Stimulated activated CD4-positive, alpha-beta T cell treated with anti-CD3 and anti-CD28 coated beads, TNF-alpha, amount 100 ng/mL, for 4 hours (primary cell): Measurements from ENCODE around the gene BPHL.
"Not testable (repeated sequence)": the region's sequence is repeated elsewhere in the genome, so short reads cannot be mapped to it uniquely, and the experiment has no call there.

ENCODE experiments used
- DNase-seq, 3 experiments: peaks; one replicate each; pipeline ENCODE4 v3.0.0-alpha.2; 2020; ENCODE audit warnings: low read depth in 3 of 3

Gene BPHL

GRCh38 chr6:3118353-3119039 is at the start of gene BPHL:
TSS of gene BPHL (plus strand) at chr6:3118711. CDS start at chr6:3118741, 30 bp downstream.
- peak; percentile 99 to 100 (median 99) for DNase-seq

- DNase-seq: no peak
Observed at GRCh38 chr6:3071568-3071967, 46.9 kb upstream of the BPHL start.

GRCh38 chr6:3072798-3073197 is 45.7 kb upstream of the BPHL start:
- DNase-seq: no peak

- no peak for DNase-seq
Observed at GRCh38 chr6:3073382-3073781, 45.1 kb upstream of the BPHL start.

- DNase-seq: no peak
Observed at GRCh38 chr6:3075772-3076113, 42.8 kb upstream of the BPHL start.

GRCh38 chr6:3076320-3076719 is 42.2 kb upstream of the BPHL start:
- no peak for DNase-seq

GRCh38 chr6:3077430-3077829 is 41.1 kb upstream of the BPHL start:
- DNase-seq: no peak

GRCh38 chr6:3078952-3079351 is 39.6 kb upstream of the BPHL start:
- not testable (repeated sequence) for DNase-seq

- no peak for DNase-seq
Observed at GRCh38 chr6:3079682-3080081, 38.8 kb upstream of the BPHL start.

- DNase-seq: no peak
Observed at GRCh38 chr6:3081960-3082359, 36.6 kb upstream of the BPHL start.

GRCh38 chr6:3085074-3085473 is 33.4 kb upstream of the BPHL start:
- no peak for DNase-seq

- DNase-seq: no peak
Observed at GRCh38 chr6:3086282-3086946, 32.1 kb upstream of the BPHL start.

- DNase-seq: no peak
Observed at GRCh38 chr6:3088446-3088845, 30.1 kb upstream of the BPHL start.

- no peak for DNase-seq
Observed at GRCh38 chr6:3088968-3089367, 29.5 kb upstream of the BPHL start.

GRCh38 chr6:3090013-3090412 is 28.5 kb upstream of the BPHL start:
- DNase-seq: no peak

GRCh38 chr6:3094815-3095214 is 23.7 kb upstream of the BPHL start:
- no peak for DNase-seq

GRCh38 chr6:3102875-3103274 is 15.6 kb upstream of the BPHL start:
- no peak for DNase-seq

GRCh38 chr6:3108746-3109414 is 9.6 kb upstream of the BPHL start:
- no peak for DNase-seq

- no peak for DNase-seq
Observed at GRCh38 chr6:3109761-3110160, 8.8 kb upstream of the BPHL start.

GRCh38 chr6:3114377-3114776 is 4.1 kb upstream of the BPHL start:
- DNase-seq: no peak

GRCh38 chr6:3117912-3118352 is 579 bp upstream of the BPHL start:
- DNase-seq: no peak

GRCh38 chr6:3119040-3119723 is 671 bp downstream of the BPHL start:
- no peak for DNase-seq

- DNase-seq: no peak
Observed at GRCh38 chr6:3120765-3121089, 2.2 kb downstream of the BPHL start.
